H1 (cell line): Measurements from ENCODE around the gene SKAP2. TPM values are rescaled to one million over a fixed set of nuclear protein-coding genes. Genes with fewer than 3 reads are reported as not detected.

Source experiments
- CTCF ChIA-PET: fragments of 300-600 bp; sonication (Branson Sonifier 250); formaldehyde crosslinking; loops from one replicate; lab custom pipeline; 2021; ENCODE audit not compliant: partially characterized antibody; lab: Charles Lee
- POLR2A ChIA-PET: fragments of 300-600 bp; sonication (Branson Sonifier 250); formaldehyde crosslinking; loops from one replicate; lab custom pipeline; 2021; ENCODE audit warnings: inconsistent platforms; ENCODE audit not compliant: partially characterized antibody; lab: Charles Lee
- DNase-seq, 2 experiments: peaks; one replicate each; pipeline versions ENCODE4 v3.0.0 to v3.0.0-alpha.2; 2010 to 2022; ENCODE audit warnings: low spot score in 2 of 2, low read depth in 1 of 2, mixed read lengths in 1 of 2
- FAIRE-seq: peaks from 2 replicates; lab custom pipeline; 2011; peaks lifted over from hg19 to GRCh38; lab: Jason Lieb, UNC
- H2AFZ ChIP-seq: 2 replicates; pipeline ENCODE4 v1.8.1; 2012; ENCODE audit warnings: low read length, inconsistent platforms
- H2AK5ac ChIP-seq: 2 replicates; pipeline ENCODE4 v1.6.1; 2013; ENCODE audit warnings: low read depth, low read length
- H2BK120ac ChIP-seq: replicated peaks from 2 replicates; pipeline ENCODE3; 2013; ENCODE audit warnings: low read depth, low read length, inconsistent platforms
- H2BK12ac ChIP-seq: 2 replicates; pipeline ENCODE4 v1.6.1; 2013; ENCODE audit warnings: low read depth, low read length
- H2BK15ac ChIP-seq: 2 replicates; pipeline ENCODE4 v1.6.1; 2013; ENCODE audit warnings: low read length
- H2BK20ac ChIP-seq: 2 replicates; pipeline ENCODE4 v1.6.1; 2013; ENCODE audit warnings: low read length
- H2BK5ac ChIP-seq: 2 replicates; pipeline ENCODE4 v1.6.1; 2013; ENCODE audit warnings: low read depth, low read length
- H3K14ac ChIP-seq: 2 replicates; pipeline ENCODE4 v1.6.1; 2013; ENCODE audit warnings: inconsistent platforms; ENCODE audit not compliant: insufficient read length
- H3K18ac ChIP-seq: 2 replicates; pipeline ENCODE4 v1.6.1; 2013; ENCODE audit warnings: low read length; ENCODE audit errors: extremely low read depth
- H3K23ac ChIP-seq: 2 replicates; pipeline ENCODE4 v1.6.1; 2013; ENCODE audit warnings: inconsistent platforms; ENCODE audit not compliant: insufficient read length
- H3K23me2 ChIP-seq: 2 replicates; pipeline ENCODE4 v1.6.1; 2013; ENCODE audit warnings: low read depth, low read length
- H3K27ac ChIP-seq: 2 replicates; pipeline ENCODE4 v1.6.1; 2011; ENCODE audit warnings: low read depth, low read length, inconsistent platforms
- H3K27me3 ChIP-seq, 4 experiments: replicated peaks in 1 of 4; 1 replicate in 1 of 4; 2 replicates in 3 of 4; pipeline versions ENCODE4 v1.6.1 to v1.8.1; 2011 to 2013; ENCODE audit warnings: low read length in 3 of 4, mild to moderate bottlenecking in 3 of 4, inconsistent platforms in 2 of 4, mixed read lengths in 2 of 4, moderate library complexity in 1 of 4; ENCODE audit not compliant: control insufficient read depth in 3 of 4, insufficient read depth in 3 of 4; ENCODE audit errors: extremely low read depth in 1 of 4
- H3K36me3 ChIP-seq, 4 experiments: 2 replicates each; pipeline versions ENCODE4 v1.6.1 to v1.8.1; 2011 to 2013; ENCODE audit warnings: mild to moderate bottlenecking in 4 of 4, low read length in 3 of 4, moderate library complexity in 2 of 4, control low read depth in 1 of 4, inconsistent platforms in 1 of 4; ENCODE audit not compliant: insufficient read depth in 4 of 4, control insufficient read depth in 2 of 4
- H3K4ac ChIP-seq: replicated peaks from 2 replicates; pipeline ENCODE3; 2013; ENCODE audit warnings: low read length, low read depth, mixed read lengths, inconsistent platforms; ENCODE audit not compliant: insufficient read length
- H3K4me1 ChIP-seq, 4 experiments: replicated peaks in 1 of 4; 1 replicate in 1 of 4; 2 replicates in 3 of 4; pipeline versions ENCODE4 v1.6.1 to v1.8.1; 2011 to 2013; ENCODE audit warnings: low read length in 3 of 4, inconsistent platforms in 2 of 4, mixed read lengths in 1 of 4; ENCODE audit not compliant: insufficient read depth in 4 of 4, control insufficient read depth in 3 of 4
- H3K4me2 ChIP-seq, 2 experiments: 2 replicates each; pipeline versions ENCODE4 v1.6.1 to v1.8.1; 2011 to 2013; ENCODE audit warnings: low read depth in 2 of 2, low read length in 2 of 2, control low read depth in 1 of 2, inconsistent platforms in 1 of 2, mild to moderate bottlenecking in 1 of 2; ENCODE audit not compliant: insufficient read depth in 1 of 2
- H3K4me3 ChIP-seq, 4 experiments: fragments of 200-600, 300-600 bp in 1 of 4; sonication (generic), shearing (Covaris generic), sonication (Bioruptor Twin) in 1 of 4; 2 replicates each; pipeline versions ENCODE4 v1.5.1 to v1.8.1; 2011 to 2016; ENCODE audit warnings: low read length in 4 of 4, low read depth in 3 of 4, control low read depth in 2 of 4, inconsistent platforms in 2 of 4, mild to moderate bottlenecking in 2 of 4, mixed read lengths in 1 of 4, moderate library complexity in 1 of 4; ENCODE audit not compliant: insufficient read depth in 2 of 4; ENCODE audit errors: extremely low read depth in 1 of 4
- H3K56ac ChIP-seq: replicated peaks from 2 replicates; pipeline ENCODE3; 2013; ENCODE audit warnings: low read depth, mild to moderate bottlenecking, mixed read lengths, low read length, inconsistent platforms; ENCODE audit not compliant: insufficient read length
- H3K79me1 ChIP-seq: 2 replicates; pipeline ENCODE4 v1.6.1; 2013; ENCODE audit warnings: low read depth, low read length, control low read depth
- H3K79me2 ChIP-seq, 2 experiments: 2 replicates each; pipeline versions ENCODE4 v1.6.1 to v1.8.1; 2012 to 2013; ENCODE audit warnings: low read length in 2 of 2, mild to moderate bottlenecking in 2 of 2, inconsistent platforms in 1 of 2; ENCODE audit not compliant: insufficient read depth in 2 of 2, control insufficient read depth in 1 of 2
- H3K9ac ChIP-seq, 4 experiments: replicated peaks in 1 of 4; 1 replicate in 1 of 4; 2 replicates in 3 of 4; pipeline versions ENCODE4 v1.6.1 to v1.8.1; 2011 to 2013; ENCODE audit warnings: low read depth in 3 of 4, low read length in 3 of 4, control low read depth in 2 of 4, mild to moderate bottlenecking in 2 of 4, moderate library complexity in 2 of 4, inconsistent platforms in 1 of 4; ENCODE audit errors: extremely low read depth in 1 of 4
- H3K9me3 ChIP-seq, 2 experiments: 2 replicates each; pipeline versions ENCODE4 v1.6.1 to v1.8.1; 2012 to 2013; ENCODE audit warnings: mild to moderate bottlenecking in 2 of 2, moderate library complexity in 2 of 2, control low read depth in 1 of 2, inconsistent platforms in 1 of 2, low read depth in 1 of 2, low read length in 1 of 2, mixed read lengths in 1 of 2; ENCODE audit not compliant: insufficient read depth in 2 of 2
- H4K20me1 ChIP-seq, 2 experiments: replicated peaks in 1 of 2; 2 replicates each; pipeline versions ENCODE3 to v1.8.1; 2011 to 2013; ENCODE audit warnings: inconsistent platforms in 2 of 2, low read length in 2 of 2, mild to moderate bottlenecking in 1 of 2; ENCODE audit not compliant: insufficient read depth in 2 of 2, control insufficient read depth in 1 of 2
- H4K5ac ChIP-seq: 2 replicates; pipeline ENCODE4 v1.6.1; 2013; ENCODE audit warnings: low read length, low read depth, mixed read lengths, inconsistent platforms; ENCODE audit not compliant: insufficient read length
- H4K8ac ChIP-seq: 2 replicates; pipeline ENCODE4 v1.8.0; 2013; ENCODE audit warnings: mild to moderate bottlenecking, moderate library complexity, low read length, inconsistent platforms; ENCODE audit not compliant: insufficient read depth; ENCODE audit errors: extremely low read depth
- H4K91ac ChIP-seq: replicated peaks from 2 replicates; pipeline ENCODE3; 2013; ENCODE audit warnings: low read length, mixed read lengths, inconsistent platforms; ENCODE audit not compliant: insufficient read length
- CEBPB ChIP-seq: IDR thresholded peaks from 2 replicates; pipeline ENCODE4 v1.6.1; 2012; ENCODE audit warnings: low read depth, low read length
- CHD2 ChIP-seq: IDR thresholded peaks from 2 replicates; pipeline ENCODE4 v1.6.1; 2012; ENCODE audit warnings: low read length, improper control_type of control experiment
- GABPA ChIP-seq: IDR thresholded peaks from 2 replicates; pipeline ENCODE4 v1.6.1; 2011; ENCODE audit warnings: mild to moderate bottlenecking, low read length, moderate library complexity, borderline replicate concordance; ENCODE audit not compliant: insufficient read depth
- RBBP5 ChIP-seq: IDR thresholded peaks from 2 replicates; pipeline ENCODE4 v1.7.1; 2012; ENCODE audit warnings: low read depth, mild to moderate bottlenecking, inconsistent platforms, low read length, moderate library complexity, borderline replicate concordance
- SIX5 ChIP-seq: IDR thresholded peaks from 2 replicates; pipeline ENCODE4 v1.6.1; 2011; ENCODE audit warnings: mild to moderate bottlenecking, low read depth, low read length
- TBP ChIP-seq: IDR thresholded peaks from 2 replicates; pipeline ENCODE4 v1.6.1; 2011; ENCODE audit warnings: low read depth, low read length, improper control_type of control experiment
- WGBS, 2 experiments: shearing (Covaris generic) in 1 of 2; methylation state at CpG; one replicate each; pipeline versions ENCODE4 v1.1.6 to v1.1.7; 2013 to 2015; ENCODE audit warnings: low lambda C conversion rate in 2 of 2, mixed read lengths in 2 of 2, inconsistent platforms in 1 of 2, low coverage in 1 of 2, missing lambda C conversion rate in 1 of 2; ENCODE audit not compliant: insufficient replicate concordance in 2 of 2, insufficient coverage in 1 of 2, insufficient read length in 1 of 2; ENCODE audit errors: extremely low coverage in 1 of 2, missing lambda C conversion rate in 1 of 2; 5-methylcytosine and 5-hydroxymethylcytosine counted together
- polyA plus RNA-seq, 7 experiments: library from polyadenylated mRNA; depleted of rRNA in 3 of 7; stranded (reverse) in 5 of 7; unstranded in 2 of 7; fragments of >200 nt in 5 of 7; fragments of 200-250 nt in 2 of 7; gene quantifications; 1 replicate in 5 of 7; 2 replicates in 1 of 7; 4 replicates in 1 of 7; pipeline versions ENCODE4 v1.2.1 to v1.2.3, GENCODE V29; 2011 to 2013; ENCODE audit warnings: missing spikeins in 2 of 7, mixed read lengths in 2 of 7
- total RNA-seq: library from RNA; stranded (reverse); fragmentation: NEBNext Ultra II Directional; extraction: Animal tissue kit (Norgen Biotek cat#: 25700); gene quantifications from 2 replicates; pipeline ENCODE4 v1.2.1, GENCODE V29; 2021
- TF ChIP-seq, protein P1 (sequence below), 3 experiments: IDR thresholded peaks; 1 replicate in 2 of 3; 2 replicates in 1 of 3; pipeline versions ENCODE4 v1.5.1 to v1.6.1; 2011; ENCODE audit warnings: low read length in 3 of 3, mild to moderate bottlenecking in 3 of 3, inconsistent platforms in 2 of 3, low read depth in 1 of 3, moderate library complexity in 1 of 3; ENCODE audit not compliant: insufficient read depth in 1 of 3; ENCODE audit errors: control extremely low read depth in 1 of 3

SKAP2 gene
- total and polyA plus RNA-seq, 2 of the 8 experiments (the other 6 are each of a cell fraction or from before 2014, with no cell fraction given): 0.53 to 5.1 TPM

DNA sequence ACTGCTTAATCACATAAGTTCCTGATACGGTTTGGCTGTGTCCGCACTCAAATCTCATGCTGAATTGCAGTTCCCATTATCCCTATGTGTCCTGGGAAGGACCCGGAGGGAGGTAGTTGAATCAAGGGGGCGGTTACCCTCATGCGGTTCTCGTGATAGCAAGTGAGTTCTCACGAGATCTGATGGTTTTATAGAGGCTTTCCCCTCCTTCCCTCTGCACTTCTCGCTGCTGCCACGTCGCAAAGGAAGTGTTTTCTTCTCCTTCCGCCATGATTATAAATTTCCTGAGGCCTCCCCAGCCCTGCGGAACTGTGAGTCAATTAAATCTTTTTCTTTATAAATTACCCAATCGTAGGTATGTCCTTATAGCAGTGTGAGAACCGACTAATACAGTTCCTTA, 226.2 kb downstream of the SKAP2 start:
- ChIA-PET POLR2A (no interaction called here), CTCF (interaction anchor here (1.0 kb wide), 2 partner anchors 30 to 1072 kb away, joined by 3 read pairs; no protein-coding TSS in a partner anchor)
- no peak overlapping the region for H3K9ac ChIP-seq
- no peak overlapping the region for H3K18ac ChIP-seq
- no peak for FAIRE-seq
- no peaks in the 10 kb centered on the region for H3K4me1 ChIP-seq
- H3K27ac ChIP-seq: no peak overlapping the region
- H2BK5ac ChIP-seq: no peak overlapping the region
- H2BK20ac ChIP-seq: no peak overlapping the region
- no peak overlapping the region for H3K4me2 ChIP-seq
- H3K4me3 ChIP-seq: no peak overlapping the region
- H3K79me2 ChIP-seq: no peaks in the 10 kb centered on the region
- peaks cover 0 to 10% of the 10 kb centered on the region in 2 experiments for H4K20me1 ChIP-seq
- no peak overlapping the region for H4K5ac ChIP-seq
- no peak overlapping the region for H2AFZ ChIP-seq
- H2BK12ac ChIP-seq: no peak overlapping the region
- H2BK15ac ChIP-seq: no peak overlapping the region
- H3K56ac ChIP-seq: no peak overlapping the region
- H3K23ac ChIP-seq: no peak overlapping the region
- H2BK120ac ChIP-seq: no peak overlapping the region
- peaks cover 15% of the 10 kb centered on the region for H3K23me2 ChIP-seq
- H3K9me3 ChIP-seq: no peaks in the 10 kb centered on the region
- TF ChIP-seq GABPA: no peak
- TF ChIP-seq RBBP5: no peak
- no peak for TF ChIP-seq CEBPB
- TF ChIP-seq, protein P1, sequence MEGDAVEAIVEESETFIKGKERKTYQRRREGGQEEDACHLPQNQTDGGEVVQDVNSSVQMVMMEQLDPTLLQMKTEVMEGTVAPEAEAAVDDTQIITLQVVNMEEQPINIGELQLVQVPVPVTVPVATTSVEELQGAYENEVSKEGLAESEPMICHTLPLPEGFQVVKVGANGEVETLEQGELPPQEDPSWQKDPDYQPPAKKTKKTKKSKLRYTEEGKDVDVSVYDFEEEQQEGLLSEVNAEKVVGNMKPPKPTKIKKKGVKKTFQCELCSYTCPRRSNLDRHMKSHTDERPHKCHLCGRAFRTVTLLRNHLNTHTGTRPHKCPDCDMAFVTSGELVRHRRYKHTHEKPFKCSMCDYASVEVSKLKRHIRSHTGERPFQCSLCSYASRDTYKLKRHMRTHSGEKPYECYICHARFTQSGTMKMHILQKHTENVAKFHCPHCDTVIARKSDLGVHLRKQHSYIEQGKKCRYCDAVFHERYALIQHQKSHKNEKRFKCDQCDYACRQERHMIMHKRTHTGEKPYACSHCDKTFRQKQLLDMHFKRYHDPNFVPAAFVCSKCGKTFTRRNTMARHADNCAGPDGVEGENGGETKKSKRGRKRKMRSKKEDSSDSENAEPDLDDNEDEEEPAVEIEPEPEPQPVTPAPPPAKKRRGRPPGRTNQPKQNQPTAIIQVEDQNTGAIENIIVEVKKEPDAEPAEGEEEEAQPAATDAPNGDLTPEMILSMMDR (IDR thresholded peaks at IDR 0.05; ENCODE audit: control extremely low read depth in 1 of 3, insufficient read depth in 1 of 3, low read depth in 1 of 3, low read length in 3 of 3): no peak
- TF ChIP-seq CHD2: no peak
- TF ChIP-seq TBP: no peak
- no peak for TF ChIP-seq SIX5
- H3K14ac ChIP-seq: no peak overlapping the region
- no peak overlapping the region for H4K91ac ChIP-seq
- no peak for DNase-seq
- H3K27me3 ChIP-seq: 0 out of 7 replicates have a peak, but pooled peaks cover 0 to 2% (median 0%) of the 10 kb centered on the region in 4 experiments
- no peak overlapping the region for H4K8ac ChIP-seq
- H2AK5ac ChIP-seq: no peak overlapping the region
- 85% methylated on average over 14 of the region's 14 CpGs; no CpG with 5 or more reads in 1 of the 2 experiments for WGBS, 2 experiments
- H3K36me3 ChIP-seq: no peaks in the 10 kb centered on the region
- H3K79me1 ChIP-seq: no peaks in the 10 kb centered on the region
- no peak overlapping the region for H3K4ac ChIP-seq
